ENCODE measurements around the gene YY1.
"Not testable (repeated sequence)": the region's sequence is repeated elsewhere in the genome, so short reads cannot be mapped to it uniquely, and the experiment has no call there.

- TF ChIP-seq CTCF (conservative IDR thresholded peaks at IDR 0.05; ENCODE audit: low read length); EZH2phosphoT487 (IDR thresholded peaks at IDR 0.05; ENCODE audit: borderline replicate concordance): not testable (repeated sequence)
These were observed 49.0 kb downstream of the YY1 start for GRCh38 chr14:100287998-100288295.

Data from Loucy (cell line).